HepG2 (cell line): ENCODE data around the gene PARP3. TPM values are rescaled to one million over a fixed set of nuclear protein-coding genes. Genes with fewer than 3 reads are reported as not detected.

Experiments
- ATAC-seq: fragments of 200-7000 bp; cut with Tn5 transposase; 3 replicates; pipeline ENCODE4 v1.9.1; 2020; ENCODE audit warnings: mild to moderate bottlenecking, moderate library complexity
- BruUV-seq: library from RNA; stranded (reverse); fragments of 400-500 nt; replicated peaks from 2 replicates; lab custom pipeline; 2021; lab: Mats Ljungman, UMichigan
- CTCF ChIA-PET: fragments of 300-600 bp; formaldehyde crosslinking; extraction: SDS; loops from one replicate; lab custom pipeline; 2021; ENCODE audit warnings: low total read pairs, inconsistent platforms, low intra/inter-chr PET ratio; lab: Yijun Ruan, JAX
- POLR2A ChIA-PET: fragments of 350-600 bp; sonication (Branson Sonifier 250); formaldehyde crosslinking; loops from one replicate; lab custom pipeline; 2020; ENCODE audit warnings: antibody characterized with exemption, inconsistent platforms; lab: Yijun Ruan, JAX
- DNase-seq: peaks from one replicate; pipeline ENCODE4 v3.0.0-alpha.2; 2015; ENCODE audit warnings: low spot score
- FAIRE-seq: peaks from 3 replicates; lab custom pipeline; 2011; peaks lifted over from hg19 to GRCh38; lab: Jason Lieb, UNC
- H2AFZ ChIP-seq: one replicate; pipeline ENCODE4 v1.6.1; 2011; ENCODE audit warnings: low read length, inconsistent platforms
- H3K27ac ChIP-seq: fragments of 300-600 bp; 3 replicates; pipeline ENCODE4 v1.8.0; 2011; ENCODE audit warnings: mixed run types, mild to moderate bottlenecking, mixed read lengths, low read length, inconsistent platforms; ENCODE audit not compliant: insufficient read depth; ENCODE audit errors: extremely low read length
- H3K27me3 ChIP-seq, 2 experiments: fragments of 200-600 bp in 1 of 2; 2 replicates in 1 of 2; 3 replicates in 1 of 2; pipeline versions ENCODE4 v1.6.0 to v1.8.0; 2011; ENCODE audit warnings: low read length in 2 of 2, mild to moderate bottlenecking in 2 of 2, moderate library complexity in 2 of 2, inconsistent platforms in 1 of 2; ENCODE audit not compliant: insufficient read depth in 2 of 2, control insufficient read depth in 1 of 2
- H3K36me3 ChIP-seq, 2 experiments: fragments of 200-600 bp in 1 of 2; replicated peaks in 1 of 2; 2 replicates in 1 of 2; 3 replicates in 1 of 2; pipeline versions ENCODE4 v1.5.1 to v1.8.0; 2011; ENCODE audit warnings: low read length in 2 of 2, inconsistent platforms in 1 of 2; ENCODE audit not compliant: insufficient read depth in 2 of 2, control insufficient read depth in 1 of 2
- H3K4me1 ChIP-seq: 2 replicates; pipeline ENCODE4 v1.5.1; 2012; ENCODE audit warnings: low read length, inconsistent platforms; ENCODE audit not compliant: insufficient read depth
- H3K4me2 ChIP-seq: 2 replicates; pipeline ENCODE4 v1.6.0; 2011; ENCODE audit warnings: low read depth, low read length, inconsistent platforms
- H3K4me3 ChIP-seq, 3 experiments: fragments of 200-600 bp in 1 of 3; sonication (generic), shearing (Covaris generic) in 1 of 3; replicated peaks in 1 of 3; 2 replicates each; pipeline ENCODE4 v1.5.1; 2011 to 2016; ENCODE audit warnings: low read length in 3 of 3, inconsistent platforms in 2 of 3, low read depth in 2 of 3, mild to moderate bottlenecking in 2 of 3, control low read depth in 1 of 3, mixed read lengths in 1 of 3; ENCODE audit not compliant: insufficient read depth in 1 of 3
- H3K79me2 ChIP-seq: one replicate; pipeline ENCODE4 v1.6.1; 2011; ENCODE audit warnings: low read length, inconsistent platforms; ENCODE audit not compliant: insufficient read depth
- H3K9ac ChIP-seq: 2 replicates; pipeline ENCODE4 v1.6.0; 2011; ENCODE audit warnings: mild to moderate bottlenecking, low read depth, low read length, inconsistent platforms; ENCODE audit not compliant: insufficient read depth
- H3K9me3 ChIP-seq: 2 replicates; pipeline ENCODE4 v1.5.1; 2012; ENCODE audit warnings: mild to moderate bottlenecking, low read length
- H4K20me1 ChIP-seq: 2 replicates; pipeline ENCODE4 v1.6.0; 2011; ENCODE audit warnings: inconsistent platforms, mild to moderate bottlenecking, low read length, moderate library complexity; ENCODE audit not compliant: insufficient read depth
- ADNP ChIP-seq: sonication (generic); formaldehyde crosslinking; IDR thresholded peaks from 2 replicates; pipeline ENCODE4 v1.4.0; 2020; ENCODE audit warnings: missing genetic modification reagents
- ARID4A ChIP-seq: sonication (generic); formaldehyde crosslinking; IDR thresholded peaks from 2 replicates; pipeline ENCODE4 v1.5.0; 2020; ENCODE audit warnings: mild to moderate bottlenecking, missing genetic modification reagents, borderline replicate concordance
- ATRX ChIP-seq: sonication (generic); formaldehyde crosslinking; IDR thresholded peaks from 2 replicates; pipeline ENCODE4 v1.4.0; 2020; ENCODE audit warnings: missing genetic modification reagents, borderline replicate concordance
- HDAC2 ChIP-seq: sonication (generic); formaldehyde crosslinking; IDR thresholded peaks from 2 replicates; pipeline ENCODE4 v1.4.0; 2020; ENCODE audit warnings: missing genetic modification reagents
- ISL2 ChIP-seq: sonication (generic); formaldehyde crosslinking; IDR thresholded peaks from 2 replicates; pipeline ENCODE4 v1.5.0; 2020; ENCODE audit warnings: missing genetic modification reagents
- MTF2 ChIP-seq: sonication (generic); formaldehyde crosslinking; IDR thresholded peaks from 2 replicates; pipeline ENCODE4 v1.5.0; 2020; ENCODE audit warnings: missing genetic modification reagents, borderline replicate concordance
- TAF1 ChIP-seq: sonication (generic); formaldehyde crosslinking; IDR thresholded peaks from 2 replicates; pipeline ENCODE4 v1.4.0; 2020; ENCODE audit warnings: missing genetic modification reagents
- TSC22D2 ChIP-seq: sonication (generic); formaldehyde crosslinking; IDR thresholded peaks from 2 replicates; pipeline ENCODE4 v1.5.1; 2020; ENCODE audit warnings: missing genetic modification reagents, mild to moderate bottlenecking, borderline replicate concordance
- ZBTB8A ChIP-seq: sonication (generic); formaldehyde crosslinking; IDR thresholded peaks from 2 replicates; pipeline ENCODE4 v1.4.0; 2020; ENCODE audit warnings: mild to moderate bottlenecking, low read depth, missing genetic modification reagents, borderline replicate concordance
- ZNF138 ChIP-seq: sonication (generic); formaldehyde crosslinking; IDR thresholded peaks from 2 replicates; pipeline ENCODE4 v1.5.0; 2020; ENCODE audit warnings: mild to moderate bottlenecking, low read depth, missing genetic modification reagents
- ZNF326 ChIP-seq: sonication (generic); formaldehyde crosslinking; IDR thresholded peaks from 2 replicates; pipeline ENCODE4 v1.4.0; 2020; ENCODE audit warnings: missing genetic modification reagents, borderline replicate concordance
- ZNF446 ChIP-seq: sonication (generic); formaldehyde crosslinking; IDR thresholded peaks from 2 replicates; pipeline ENCODE4 v1.5.0; 2020; ENCODE audit warnings: mild to moderate bottlenecking, missing genetic modification reagents
- ZNF788 ChIP-seq: sonication (generic); formaldehyde crosslinking; IDR thresholded peaks from 2 replicates; pipeline ENCODE4 v1.5.0; 2020; ENCODE audit warnings: mild to moderate bottlenecking, missing genetic modification reagents, borderline replicate concordance
- WGBS: methylation state at CpG from one replicate; pipeline ENCODE4 v1.1.6; 2017; ENCODE audit warnings: low lambda C conversion rate; 5-methylcytosine and 5-hydroxymethylcytosine counted together
- in situ Hi-C: cut with HindIII; loops from 2 replicates; pipeline ENCODE4 v1.10.0; 2017; ENCODE audit warnings: low pct_unique_long_range_greater_than_20kb; ENCODE audit not compliant: extremely low pct_ligation_motif_present
- intact Hi-C: fragments of 100-400 bp; cut with micrococcal nuclease; formaldehyde crosslinking; loops from one replicate; pipeline ENCODE4 v1.10.0; 2022; ENCODE audit not compliant: unreplicated experiment
- polyA plus RNA-seq, 8 experiments: library from polyadenylated mRNA; depleted of rRNA in 3 of 8; stranded (reverse) in 7 of 8; unstranded in 1 of 8; fragments of >200 nt; fragmentation: Illumina TruSeq in 4 of 8; extraction: Trizol in 4 of 8; gene quantifications; 2 replicates each; pipeline versions ENCODE4 v1.2.1 to v1.2.3, GENCODE V29; 2011 to 2016; ENCODE audit warnings: low read depth in 4 of 8, missing spikeins in 1 of 8, mixed read lengths in 1 of 8; ENCODE audit not compliant: insufficient read depth in 1 of 8
- total RNA-seq, 5 experiments: library from RNA; depleted of rRNA; stranded (reverse); fragments of >200 nt; fragmentation: Illumina TruSeq; extraction: Trizol; gene quantifications; 2 replicates each; pipeline ENCODE4 v1.2.3, GENCODE V29; 2016; ENCODE audit warnings: low read depth in 1 of 5

PARP3 gene
- total and polyA plus RNA-seq, 2 of the 13 experiments (the other 11 are each of a cell fraction or from before 2014, with no cell fraction given): 11.2 to 21.5 TPM

- intact Hi-C loops (no loop called here), in situ Hi-C loops (no loop called here)
- no CpG with 5 or more reads among the region's 1 CpG for WGBS
- FAIRE-seq (no peak), DNase-seq (no peak), ATAC-seq (no peak)
- Histone ChIP-seq H3K4me3 (no peak overlapping the region), H3K9ac (no peak overlapping the region), H3K4me1 (no peaks in the 10 kb centered on the region), H3K9me3 (no peaks in the 10 kb centered on the region), H3K36me3 (peaks cover 9 to 27% of the 10 kb centered on the region in 2 experiments; a peak in 4 of 5 replicates), H3K79me2 (no peaks in the 10 kb centered on the region), H2AFZ (no peak overlapping the region), H3K4me2 (no peak overlapping the region), H3K27me3 (no peaks in the 10 kb centered on the region), H3K27ac (no peak overlapping the region), H4K20me1 (no peaks in the 10 kb centered on the region)
- ChIA-PET POLR2A (no interaction called here), CTCF (no interaction called here)
- TF ChIP-seq TSC22D2 (CRISPR knock-in tag) (no peak), ZBTB8A (CRISPR knock-in tag) (no peak), MTF2 (CRISPR knock-in tag) (no peak), ARID4A (CRISPR knock-in tag) (no peak), ZNF138 (CRISPR knock-in tag) (no peak), ZNF446 (CRISPR knock-in tag) (no peak), ISL2 (CRISPR knock-in tag) (no peak), ZNF788 (CRISPR knock-in tag) (no peak), HDAC2 (CRISPR knock-in tag) (no peak), ATRX (no peak), TAF1 (no peak), ZNF326 (no peak), ADNP (CRISPR knock-in tag) (no peak)
- BruUV-seq: no TSS peak
Measured at GRCh38 chr3:51930439-51930838, 11.7 kb upstream of the PARP3 start.
